ENCODE data around the gene LINGO3. TPM values are rescaled to one million over a fixed set of nuclear protein-coding genes. Genes with fewer than 3 reads are reported as not detected.

Gene LINGO3
- total RNA-seq, 1 experiment from 2014 or later = 1.3 TPM

- 0 out of 2 replicates have a peak, but pooled peaks cover 3% of the 10 kb centered on the region for H3K4me1 ChIP-seq
- Mint-ChIP-seq H3K4me1 (ENCODE audit: low read depth, unreplicated experiment) (peaks cover 6% of the 10 kb centered on the region), H3K4me3 (ENCODE audit: unreplicated experiment) (no peak overlapping the region), H3K27ac (ENCODE audit: unreplicated experiment) (no peak overlapping the region), H3K9me3 (ENCODE audit: unreplicated experiment) (peaks cover 13% of the 10 kb centered on the region), H3K27me3 (ENCODE audit: insufficient read depth, unreplicated experiment) (no peaks in the 10 kb centered on the region), H3K36me3 (ENCODE audit: insufficient read depth, unreplicated experiment) (peaks cover 5% of the 10 kb centered on the region)
- no peak for DNase-seq
- H3K9me3 ChIP-seq = no peaks in the 10 kb centered on the region
- TF ChIP-seq CTCF (IDR thresholded peaks at IDR 0.05; ENCODE audit: insufficient read depth in 1 of 2, low read depth in 1 of 2, low read length in 1 of 2, severe bottlenecking in 1 of 2, unreplicated experiment in 1 of 2) = no peak
- no peaks in the 10 kb centered on the region for H3K27me3 ChIP-seq (replicated peaks; ENCODE audit: control insufficient read depth, insufficient read depth, low read length)
- intact Hi-C loops (cut with micrococcal nuclease; ENCODE audit: unreplicated experiment) = no loop called here
- POLR2A ChIA-PET = no interaction called here
- H3K36me3 ChIP-seq (ENCODE audit: control insufficient read depth, insufficient read depth, low read length) = no peaks in the 10 kb centered on the region
- CTCF ChIA-PET = no interaction called here
- no TSS peak for BruUV-seq (replicated peaks)
- no peak overlapping the region for H3K4me3 ChIP-seq (ENCODE audit: low read depth, low read length)
Measured at GRCh38 chr19:2312820-2313501, 5.0 kb upstream of the LINGO3 start.

GRCh38 chr19:2311093-2311492 lies 3.1 kb upstream of the LINGO3 start:
- CTCF ChIA-PET = no interaction called here
- intact Hi-C loops (cut with micrococcal nuclease; ENCODE audit: unreplicated experiment) = no loop called here
- DNase-seq = no peak
- POLR2A ChIA-PET = no interaction called here
- no TSS peak for BruUV-seq (replicated peaks)
- Histone ChIP-seq H3K9me3 (no peaks in the 10 kb centered on the region), H3K4me3 (ENCODE audit: low read depth, low read length) (no peak overlapping the region), H3K4me1 (0 out of 2 replicates have a peak, but pooled peaks cover 3% of the 10 kb centered on the region), H3K27me3 (replicated peaks; ENCODE audit: control insufficient read depth, insufficient read depth, low read length) (no peaks in the 10 kb centered on the region), H3K36me3 (ENCODE audit: control insufficient read depth, insufficient read depth, low read length) (no peaks in the 10 kb centered on the region)
- no peak for TF ChIP-seq CTCF (IDR thresholded peaks at IDR 0.05; ENCODE audit: insufficient read depth in 1 of 2, low read depth in 1 of 2, low read length in 1 of 2, severe bottlenecking in 1 of 2, unreplicated experiment in 1 of 2)
- Mint-ChIP-seq H3K9me3 (ENCODE audit: unreplicated experiment) (peaks cover 13% of the 10 kb centered on the region), H3K4me1 (ENCODE audit: low read depth, unreplicated experiment) (peaks cover 6% of the 10 kb centered on the region), H3K4me3 (ENCODE audit: unreplicated experiment) (no peak overlapping the region), H3K27me3 (ENCODE audit: insufficient read depth, unreplicated experiment) (no peaks in the 10 kb centered on the region), H3K36me3 (ENCODE audit: insufficient read depth, unreplicated experiment) (peaks cover 5% of the 10 kb centered on the region), H3K27ac (ENCODE audit: unreplicated experiment) (no peak overlapping the region)

GRCh38 chr19:2309734-2310362 lies 1.9 kb upstream of the LINGO3 start:
- Histone ChIP-seq H3K4me1 (0 out of 2 replicates have a peak, but pooled peaks cover 3% of the 10 kb centered on the region), H3K36me3 (ENCODE audit: control insufficient read depth, insufficient read depth, low read length) (no peaks in the 10 kb centered on the region), H3K9me3 (no peaks in the 10 kb centered on the region), H3K27me3 (replicated peaks; ENCODE audit: control insufficient read depth, insufficient read depth, low read length) (no peaks in the 10 kb centered on the region), H3K4me3 (ENCODE audit: low read depth, low read length) (no peak overlapping the region)
- H3K27me3 Mint-ChIP-seq (ENCODE audit: insufficient read depth, unreplicated experiment) = no peaks in the 10 kb centered on the region
- peak overlapping the region; percentile 39 for H3K27ac Mint-ChIP-seq (ENCODE audit: unreplicated experiment)
- H3K36me3 Mint-ChIP-seq (ENCODE audit: insufficient read depth, unreplicated experiment) = peaks cover 5% of the 10 kb centered on the region
- intact Hi-C loops (cut with micrococcal nuclease; ENCODE audit: unreplicated experiment) = no loop called here
- ChIA-PET CTCF (no interaction called here), POLR2A (no interaction called here)
- no peak for TF ChIP-seq CTCF (IDR thresholded peaks at IDR 0.05; ENCODE audit: insufficient read depth in 1 of 2, low read depth in 1 of 2, low read length in 1 of 2, severe bottlenecking in 1 of 2, unreplicated experiment in 1 of 2)
- no peak for DNase-seq
- H3K9me3 Mint-ChIP-seq (ENCODE audit: unreplicated experiment) = peaks cover 8% of the 10 kb centered on the region
- peaks cover 6% of the 10 kb centered on the region for H3K4me1 Mint-ChIP-seq (ENCODE audit: low read depth, unreplicated experiment)
- BruUV-seq (replicated peaks) = no TSS peak
- H3K4me3 Mint-ChIP-seq (ENCODE audit: unreplicated experiment) = peak overlapping the region; percentile 68
